Hepatocyte (in vitro differentiated cells): ENCODE results near the gene ZBED4. TPM values are rescaled to one million over a fixed set of nuclear protein-coding genes. Genes with fewer than 3 reads are reported as not detected.

ENCODE experiments used
- DNase-seq: peaks from one replicate; pipeline ENCODE4 v3.0.0-alpha.2; 2016; ENCODE audit warnings: low spot score
- H2AFZ ChIP-seq: fragments of 200-600 bp; sonication (generic); 2 replicates; pipeline ENCODE4 v1.6.0; 2016; ENCODE audit warnings: antibody characterized with exemption, mild to moderate bottlenecking
- H3K27ac ChIP-seq: fragments of 200-600 bp; sonication (generic); 2 replicates; pipeline ENCODE4 v1.5.1; 2016; ENCODE audit warnings: mild to moderate bottlenecking
- H3K27me3 ChIP-seq: fragments of 200-600 bp; sonication (generic); 2 replicates; pipeline ENCODE4 v1.6.1; 2016
- H3K36me3 ChIP-seq: fragments of 200-600 bp; sonication (generic); replicated peaks from 2 replicates; pipeline ENCODE4 v1.5.1; 2016; ENCODE audit warnings: low read depth; ENCODE audit not compliant: insufficient read depth
- H3K4me1 ChIP-seq: fragments of 200-600 bp; sonication (generic); 2 replicates; pipeline ENCODE4 v1.5.1; 2016; ENCODE audit warnings: mild to moderate bottlenecking, moderate library complexity; ENCODE audit not compliant: insufficient read depth
- H3K4me2 ChIP-seq: fragments of 200-600 bp; sonication (generic); 2 replicates; pipeline ENCODE4 v1.6.0; 2016
- H3K4me3 ChIP-seq: fragments of 200-600 bp; sonication (generic); 2 replicates; pipeline ENCODE4 v1.5.1; 2016; ENCODE audit warnings: mild to moderate bottlenecking
- H3K79me2 ChIP-seq: fragments of 200-600 bp; sonication (generic); 2 replicates; pipeline ENCODE4 v1.6.0; 2017; ENCODE audit warnings: mild to moderate bottlenecking
- H3K9me2 ChIP-seq: fragments of 200-600 bp; sonication (generic); replicated peaks from 2 replicates; pipeline ENCODE4 v1.6.0; 2017; ENCODE audit warnings: mild to moderate bottlenecking; ENCODE audit not compliant: insufficient read depth
- H3K9me3 ChIP-seq: fragments of 200-600 bp; sonication (generic); 2 replicates; pipeline ENCODE4 v1.5.1; 2016; ENCODE audit warnings: low read depth, mild to moderate bottlenecking
- H4K20me1 ChIP-seq: fragments of 200-600 bp; sonication (generic); 2 replicates; pipeline ENCODE4 v1.6.0; 2016; ENCODE audit warnings: mild to moderate bottlenecking; ENCODE audit not compliant: insufficient read depth, poor library complexity, severe bottlenecking
- EZH2 ChIP-seq: fragments of 200-600 bp; sonication (generic); IDR thresholded peaks from 2 replicates; pipeline ENCODE4 v1.6.1; 2016; ENCODE audit warnings: antibody characterized with exemption, mild to moderate bottlenecking, borderline replicate concordance
- EZH2phosphoT487 ChIP-seq: fragments of 200-600 bp; sonication (generic); IDR thresholded peaks from one replicate; pipeline ENCODE4 v1.6.1; 2018; ENCODE audit warnings: antibody characterized with exemption, mild to moderate bottlenecking, low read depth, moderate library complexity; ENCODE audit not compliant: unreplicated experiment, severe bottlenecking
- WGBS: methylation state at CpG from one replicate; pipeline ENCODE4 v1.1.6; 2016; ENCODE audit warnings: low lambda C conversion rate; ENCODE audit errors: missing lambda C conversion rate; 5-methylcytosine and 5-hydroxymethylcytosine counted together
- polyA plus RNA-seq: library from polyadenylated mRNA; unstranded; fragments of >200 nt; fragmentation: Nextera tagmentation; extraction: Ambion mirVana; gene quantifications from 2 replicates; pipeline ENCODE4 v1.2.1, GENCODE V29; 2016
- total RNA-seq: library from RNA; depleted of rRNA; stranded (reverse); fragments of >200 nt; gene quantifications from 2 replicates; pipeline ENCODE4 v1.2.3, GENCODE V29; 2014
- TF ChIP-seq, protein P1 (sequence below): fragments of 200-600 bp; sonication (generic); IDR thresholded peaks from 2 replicates; pipeline ENCODE4 v1.5.1; 2016; ENCODE audit warnings: antibody characterized with exemption, mild to moderate bottlenecking; ENCODE audit not compliant: poor library complexity

Gene ZBED4
- total and polyA plus RNA-seq, 2 experiments from 2014 or later: 14.9 to 16.3 TPM

DNA sequence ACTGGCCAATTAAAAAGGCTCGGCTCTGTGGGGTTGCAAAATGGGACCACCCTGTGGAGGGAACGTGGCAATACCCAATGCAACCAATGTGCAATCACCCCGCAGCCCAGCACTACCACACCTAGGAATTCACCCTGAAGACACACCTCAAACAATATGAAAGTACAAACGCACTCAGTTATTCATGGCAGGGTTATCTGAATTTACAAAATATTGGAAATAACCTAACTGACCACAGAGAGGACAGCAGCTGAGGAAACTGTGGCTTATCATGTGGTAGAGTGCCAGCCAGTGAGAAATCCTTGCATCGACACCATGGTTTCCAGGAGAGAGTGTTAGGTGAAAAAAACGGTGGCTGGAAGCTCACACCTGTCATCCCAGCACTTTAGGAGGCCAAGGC lies 45.9 kb downstream of the ZBED4 start:
- Histone ChIP-seq H4K20me1 (no peaks in the 10 kb centered on the region), H3K4me3 (no peak overlapping the region), H3K4me2 (no peak overlapping the region), H3K9me2 (no peaks in the 10 kb centered on the region), H2AFZ (no peak overlapping the region), H3K36me3 (no peaks in the 10 kb centered on the region), H3K27ac (no peak overlapping the region), H3K9me3 (no peaks in the 10 kb centered on the region), H3K79me2 (no peaks in the 10 kb centered on the region), H3K27me3 (no peaks in the 10 kb centered on the region), H3K4me1 (no peaks in the 10 kb centered on the region)
- no peak for DNase-seq
- TF ChIP-seq EZH2: no peak
- TF ChIP-seq, protein P1, sequence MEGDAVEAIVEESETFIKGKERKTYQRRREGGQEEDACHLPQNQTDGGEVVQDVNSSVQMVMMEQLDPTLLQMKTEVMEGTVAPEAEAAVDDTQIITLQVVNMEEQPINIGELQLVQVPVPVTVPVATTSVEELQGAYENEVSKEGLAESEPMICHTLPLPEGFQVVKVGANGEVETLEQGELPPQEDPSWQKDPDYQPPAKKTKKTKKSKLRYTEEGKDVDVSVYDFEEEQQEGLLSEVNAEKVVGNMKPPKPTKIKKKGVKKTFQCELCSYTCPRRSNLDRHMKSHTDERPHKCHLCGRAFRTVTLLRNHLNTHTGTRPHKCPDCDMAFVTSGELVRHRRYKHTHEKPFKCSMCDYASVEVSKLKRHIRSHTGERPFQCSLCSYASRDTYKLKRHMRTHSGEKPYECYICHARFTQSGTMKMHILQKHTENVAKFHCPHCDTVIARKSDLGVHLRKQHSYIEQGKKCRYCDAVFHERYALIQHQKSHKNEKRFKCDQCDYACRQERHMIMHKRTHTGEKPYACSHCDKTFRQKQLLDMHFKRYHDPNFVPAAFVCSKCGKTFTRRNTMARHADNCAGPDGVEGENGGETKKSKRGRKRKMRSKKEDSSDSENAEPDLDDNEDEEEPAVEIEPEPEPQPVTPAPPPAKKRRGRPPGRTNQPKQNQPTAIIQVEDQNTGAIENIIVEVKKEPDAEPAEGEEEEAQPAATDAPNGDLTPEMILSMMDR: no peak
- no peak for TF ChIP-seq EZH2phosphoT487
- WGBS: 93% methylated on average over 6 of the region's 6 CpGs

- Histone ChIP-seq H3K4me1 (no peaks in the 10 kb centered on the region), H3K79me2 (no peaks in the 10 kb centered on the region), H3K4me2 (no peak overlapping the region), H3K27ac (no peak overlapping the region), H3K9me3 (no peaks in the 10 kb centered on the region), H3K36me3 (no peaks in the 10 kb centered on the region), H2AFZ (no peak overlapping the region), H3K9me2 (no peaks in the 10 kb centered on the region), H3K4me3 (no peak overlapping the region), H4K20me1 (no peaks in the 10 kb centered on the region), H3K27me3 (no peaks in the 10 kb centered on the region)
- no peak for DNase-seq
- TF ChIP-seq, protein P1: no peak
- TF ChIP-seq EZH2phosphoT487 (no peak), EZH2 (no peak)
- WGBS: 91% methylated on average over 29 of the region's 30 CpGs
These were observed 47.0 kb downstream of the ZBED4 start for GRCh38 chr22:49900441-49901230.

DNA sequence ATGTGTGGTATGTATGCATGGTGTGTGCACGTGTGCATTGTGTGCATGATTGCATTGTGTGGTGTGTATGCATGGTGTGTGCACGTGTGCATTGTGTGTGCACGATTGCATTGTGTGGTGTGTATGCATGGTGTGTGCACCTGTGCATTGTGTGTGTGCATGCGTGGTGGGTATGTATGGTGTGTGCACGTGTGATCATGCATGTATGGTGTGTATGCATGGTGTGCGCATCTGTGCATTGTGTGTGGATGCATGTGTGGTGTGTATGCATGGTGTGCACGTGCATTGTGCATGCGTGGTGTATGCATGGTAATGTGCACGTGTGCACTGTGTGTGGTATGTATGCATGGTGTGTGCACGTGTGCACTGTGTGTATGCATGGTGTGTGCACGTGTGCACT lies 47.8 kb downstream of the ZBED4 start:
- WGBS: 96% methylated on average over 11 of the region's 11 CpGs
- Histone ChIP-seq H3K4me3 (no peak overlapping the region), H3K4me1 (no peaks in the 10 kb centered on the region), H3K9me2 (no peaks in the 10 kb centered on the region), H3K9me3 (no peaks in the 10 kb centered on the region), H3K79me2 (no peaks in the 10 kb centered on the region), H3K36me3 (no peaks in the 10 kb centered on the region), H2AFZ (no peak overlapping the region), H3K4me2 (no peak overlapping the region), H4K20me1 (no peaks in the 10 kb centered on the region), H3K27ac (no peak overlapping the region), H3K27me3 (no peaks in the 10 kb centered on the region)
- TF ChIP-seq, protein P1: no peak
- TF ChIP-seq EZH2 (no peak), EZH2phosphoT487 (no peak)
- no peak for DNase-seq
